Lower lobe of right lung (tissue), 2 donors: Measurements from ENCODE around the gene SFXN2. TPM values are rescaled to one million over a fixed set of nuclear protein-coding genes. Genes with fewer than 3 reads are reported as not detected.
"Not testable (repeated sequence)": the region's sequence is repeated elsewhere in the genome, so short reads cannot be mapped to it uniquely, and the experiment has no call there.

Source experiments
- ATAC-seq, 2 donors: fragments of 200-7000 bp; cut with Tn5 transposase; one replicate each; pipeline ENCODE4 v1.9.1; 2020 to 2022; ENCODE audit warnings: mild to moderate bottlenecking in 2 of 2, moderate library complexity in 2 of 2
- DNase-seq: peaks from one replicate; pipeline ENCODE4 v3.0.0-alpha.2; 2020
- H3K27ac ChIP-seq: fragments of 200-600 bp; one replicate; pipeline ENCODE4 v1.8.0; 2022
- H3K27me3 ChIP-seq: fragments of 200-600 bp; one replicate; pipeline ENCODE4 v1.8.0; 2022; ENCODE audit warnings: low read depth
- H3K36me3 ChIP-seq: fragments of 200-600 bp; one replicate; pipeline ENCODE4 v1.8.0; 2022; ENCODE audit warnings: mild to moderate bottlenecking
- H3K4me1 ChIP-seq: fragments of 200-600 bp; one replicate; pipeline ENCODE4 v1.8.0; 2022
- H3K4me3 ChIP-seq: fragments of 200-600 bp; one replicate; pipeline ENCODE4 v1.8.0; 2022; ENCODE audit warnings: mild to moderate bottlenecking
- H3K9me3 ChIP-seq: fragments of 200-600 bp; one replicate; pipeline ENCODE4 v1.8.0; 2022
- CTCF ChIP-seq: fragments of 200-600 bp; IDR thresholded peaks from one replicate; pipeline ENCODE4 v1.8.0; 2022; ENCODE audit warnings: antibody characterized with exemption, mild to moderate bottlenecking
- intact Hi-C: fragments of 100-400 bp; cut with DNase I; formaldehyde crosslinking; loops from one replicate; pipeline ENCODE4 v1.11.0; 2022
- long read RNA-seq: library from polyadenylated mRNA; unstranded; transcript quantifications from one replicate; pipeline ENCODE4 v2.0.0, GENCODE V29; 2021
- total RNA-seq: library from RNA; stranded (reverse); fragmentation: NEBNext Ultra II Directional; extraction: Animal tissue kit (Norgen Biotek cat#: 25700); gene quantifications from one replicate; pipeline ENCODE4 v1.2.1, GENCODE V29; 2021
- donor health status: DM: no; HTN: yes; CAD: no; lungs with severe emphysema.

SFXN2 gene
- 10.0 TPM for total RNA-seq
- long read RNA-seq, full-length matches to known transcripts: 9 of 20 reads
- long read RNA-seq, partial matches to known transcripts: 3 of 20 reads
- long read RNA-seq, other reads (novel, unspliced or antisense): 8 of 20 reads

GRCh38 chr10:102714621-102715455 lies at the start of gene SFXN2:
Gene SFXN2, plus strand, starts transcription at chr10:102714636. Its CDS starts 12,001 bp downstream, at chr10:102726637.
- peak within 1 kb of the TSS; percentile 85 for H3K27ac ChIP-seq

GRCh38 chr10:102665904-102666509 lies 48.4 kb upstream of the SFXN2 start:
- no peaks in the 10 kb centered on the region for H3K27me3 ChIP-seq
- DNase-seq: no peak
- intact Hi-C loops: no loop called here
- H3K27ac ChIP-seq: no peak overlapping the region
- H3K4me3 ChIP-seq: no peak overlapping the region
- H3K4me1 ChIP-seq: peaks cover 30% of the 10 kb centered on the region
- no peak for TF ChIP-seq CTCF
- H3K36me3 ChIP-seq: no peaks in the 10 kb centered on the region
- H3K9me3 ChIP-seq: no peaks in the 10 kb centered on the region
- no peak for ATAC-seq

More at GRCh38 chr10:102714621-102715455, at the start of gene SFXN2:
- no peak for TF ChIP-seq CTCF
- Histone ChIP-seq H3K4me3 (peak within 1 kb of the TSS; percentile 99), H3K9me3 (no peaks in the 10 kb centered on the region), H3K4me1 (peaks cover 19% of the 10 kb centered on the region), H3K27me3 (no peaks in the 10 kb centered on the region), H3K36me3 (no peaks in the 10 kb centered on the region)
- intact Hi-C loops: no loop called here
- peak; percentile 67 for DNase-seq
- ATAC-seq: peak; percentile 40 to 47

GRCh38 chr10:102667411-102667810 lies 47.0 kb upstream of the SFXN2 start:
- H3K27ac ChIP-seq, H3K27me3 ChIP-seq, intact Hi-C loops, H3K9me3 ChIP-seq, H3K36me3 ChIP-seq, ATAC-seq, H3K4me3 ChIP-seq, DNase-seq: not testable (repeated sequence)
- H3K4me1 ChIP-seq: peaks cover 25% of the 10 kb centered on the region

GRCh38 chr10:102668326-102669107 lies 45.9 kb upstream of the SFXN2 start:
- no peak for ATAC-seq
- intact Hi-C loops: no loop called here
- Histone ChIP-seq H3K36me3 (no peaks in the 10 kb centered on the region), H3K4me3 (no peak overlapping the region), H3K27me3 (no peaks in the 10 kb centered on the region), H3K4me1 (peaks cover 36% of the 10 kb centered on the region), H3K9me3 (no peaks in the 10 kb centered on the region), H3K27ac (peak overlapping the region; percentile 84)
- no peak for TF ChIP-seq CTCF
- no peak for DNase-seq

GRCh38 chr10:102669206-102670064 lies 45.0 kb upstream of the SFXN2 start:
- ATAC-seq: peak; percentile 92
- no peak overlapping the region for H3K4me3 ChIP-seq
- H3K27ac ChIP-seq: peak overlapping the region; percentile 84
- peak; percentile 61 for TF ChIP-seq CTCF
- H3K27me3 ChIP-seq: no peaks in the 10 kb centered on the region
- peak; percentile 83 for DNase-seq
- H3K4me1 ChIP-seq: peaks cover 45% of the 10 kb centered on the region
- no peaks in the 10 kb centered on the region for H3K36me3 ChIP-seq
- H3K9me3 ChIP-seq: no peaks in the 10 kb centered on the region
- intact Hi-C loops: no loop called here
